GM10248 (cell line): ENCODE results near the gene LRRN4.

Experiments
- CTCF ChIA-PET: fragments of 300-600 bp; sonication (Branson Sonifier 250); formaldehyde crosslinking; extraction: SDS; loops from one replicate; lab custom pipeline; 2021; ENCODE audit warnings: antibody characterized with exemption; lab: Yijun Ruan, JAX
- POLR2A ChIA-PET: fragments of 350-650 bp; sonication (Branson Sonifier 250); formaldehyde crosslinking; extraction: SDS; loops from one replicate; lab custom pipeline; 2020; ENCODE audit warnings: antibody characterized with exemption; lab: Yijun Ruan, JAX
- DNase-seq: peaks from one replicate; pipeline ENCODE4 v3.0.0; 2012; ENCODE audit errors: extremely low spot score
- TF ChIP-seq, protein P1 (sequence below): IDR thresholded peaks from 2 replicates; pipeline ENCODE4 v1.5.1; 2012; ENCODE audit warnings: mild to moderate bottlenecking, low read depth; ENCODE audit errors: extremely low read depth, missing control alignments, control extremely low read depth

LRRN4 gene

DNA sequence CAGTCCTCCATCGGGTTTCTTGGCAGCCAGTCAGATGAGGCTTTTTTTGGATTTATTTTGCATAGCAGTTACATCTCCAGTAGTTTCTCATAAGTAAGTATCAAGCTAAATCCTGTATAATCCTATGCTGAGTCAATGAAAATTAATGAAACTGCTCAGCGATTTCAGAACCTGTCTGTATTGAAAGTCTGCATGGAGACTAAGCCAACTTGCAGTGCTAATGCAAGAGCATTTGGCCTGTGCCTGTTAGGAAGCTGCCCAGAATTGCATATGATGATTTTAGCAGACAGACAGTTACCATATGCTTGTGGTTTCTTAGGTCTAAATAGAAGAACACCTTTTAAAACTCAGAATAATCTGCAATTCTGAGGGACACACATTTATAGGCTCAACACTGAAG lies 25.2 kb upstream of the LRRN4 start:
- DNase-seq = no peak
- ChIA-PET POLR2A (no interaction called here), CTCF (interaction anchor here (0.8 to 8.1 kb wide), 5 partner anchors 12 to 550 kb away, joined by 3 to 99 read pairs (median 8); no protein-coding TSS in a partner anchor)
- TF ChIP-seq, protein P1, sequence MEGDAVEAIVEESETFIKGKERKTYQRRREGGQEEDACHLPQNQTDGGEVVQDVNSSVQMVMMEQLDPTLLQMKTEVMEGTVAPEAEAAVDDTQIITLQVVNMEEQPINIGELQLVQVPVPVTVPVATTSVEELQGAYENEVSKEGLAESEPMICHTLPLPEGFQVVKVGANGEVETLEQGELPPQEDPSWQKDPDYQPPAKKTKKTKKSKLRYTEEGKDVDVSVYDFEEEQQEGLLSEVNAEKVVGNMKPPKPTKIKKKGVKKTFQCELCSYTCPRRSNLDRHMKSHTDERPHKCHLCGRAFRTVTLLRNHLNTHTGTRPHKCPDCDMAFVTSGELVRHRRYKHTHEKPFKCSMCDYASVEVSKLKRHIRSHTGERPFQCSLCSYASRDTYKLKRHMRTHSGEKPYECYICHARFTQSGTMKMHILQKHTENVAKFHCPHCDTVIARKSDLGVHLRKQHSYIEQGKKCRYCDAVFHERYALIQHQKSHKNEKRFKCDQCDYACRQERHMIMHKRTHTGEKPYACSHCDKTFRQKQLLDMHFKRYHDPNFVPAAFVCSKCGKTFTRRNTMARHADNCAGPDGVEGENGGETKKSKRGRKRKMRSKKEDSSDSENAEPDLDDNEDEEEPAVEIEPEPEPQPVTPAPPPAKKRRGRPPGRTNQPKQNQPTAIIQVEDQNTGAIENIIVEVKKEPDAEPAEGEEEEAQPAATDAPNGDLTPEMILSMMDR = no peak

DNA sequence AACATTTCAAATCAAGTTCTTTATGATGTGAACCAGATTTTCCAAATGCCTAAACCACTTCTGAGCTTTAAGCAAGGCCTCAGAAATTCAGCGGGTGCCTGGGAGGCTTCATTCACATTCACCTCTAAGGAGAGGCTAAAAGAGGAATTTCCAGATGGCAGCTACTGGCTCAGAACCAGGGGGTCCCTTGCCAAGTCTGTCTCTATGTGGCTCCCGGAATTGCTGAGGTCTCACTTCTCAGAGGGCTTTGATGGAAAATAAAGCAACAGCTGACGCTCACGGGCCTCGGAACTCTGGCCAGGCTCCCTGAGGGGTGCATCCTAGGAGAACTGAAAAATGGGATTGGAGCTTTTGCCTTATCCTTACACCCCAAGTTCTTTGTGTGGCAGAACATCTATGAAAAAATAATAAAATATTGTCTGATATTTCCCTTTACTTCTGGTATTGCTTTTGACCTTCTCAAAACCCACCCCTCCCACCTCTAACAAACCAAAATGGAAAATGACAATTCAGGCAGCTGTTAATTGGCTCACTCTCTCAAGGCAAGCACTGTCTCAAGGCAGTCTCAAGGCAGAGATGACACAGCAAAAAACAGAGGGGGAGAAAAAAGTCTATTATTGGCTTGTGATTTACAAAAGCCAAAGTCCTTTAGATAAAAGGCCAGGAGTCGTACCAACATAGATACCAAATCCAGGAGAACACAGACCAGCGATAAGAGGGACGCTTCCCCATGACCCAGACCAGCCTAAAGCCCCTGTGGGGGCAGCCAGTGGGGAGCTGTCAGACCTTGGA lies 21.8 kb upstream of the LRRN4 start:
- POLR2A ChIA-PET = no interaction called here
- TF ChIP-seq, protein P1 = no peak
- CTCF ChIA-PET = interaction anchor here (1.0 to 8.1 kb wide), 5 partner anchors 8 to 547 kb away, joined by 3 to 99 read pairs (median 4); no protein-coding TSS in a partner anchor
- DNase-seq = no peak

DNA sequence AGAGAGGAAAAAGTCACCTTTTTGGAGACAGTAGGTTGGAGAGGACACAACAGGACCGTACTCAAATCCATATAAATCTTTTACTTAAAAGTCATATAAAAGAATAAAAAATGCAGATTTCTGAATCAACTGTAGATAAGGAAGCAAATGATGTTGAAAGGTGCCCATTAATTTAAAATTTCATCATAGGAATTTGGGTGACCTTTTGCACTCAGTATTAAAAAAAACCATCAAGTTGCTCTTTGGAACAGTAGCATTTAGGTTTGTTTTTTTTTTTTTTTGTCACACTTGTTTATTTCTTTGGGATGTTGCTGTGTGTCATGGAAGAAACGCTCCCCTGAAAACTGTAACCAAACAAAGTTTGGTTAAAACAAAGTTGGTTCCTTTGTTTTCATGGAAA lies 20.9 kb upstream of the LRRN4 start:
- CTCF ChIA-PET = interaction anchor here (1.0 to 8.1 kb wide), 4 partner anchors 9 to 546 kb away, joined by 3 to 99 read pairs (median 4); no protein-coding TSS in a partner anchor
- POLR2A ChIA-PET = no interaction called here
- TF ChIP-seq, protein P1 = no peak

DNA sequence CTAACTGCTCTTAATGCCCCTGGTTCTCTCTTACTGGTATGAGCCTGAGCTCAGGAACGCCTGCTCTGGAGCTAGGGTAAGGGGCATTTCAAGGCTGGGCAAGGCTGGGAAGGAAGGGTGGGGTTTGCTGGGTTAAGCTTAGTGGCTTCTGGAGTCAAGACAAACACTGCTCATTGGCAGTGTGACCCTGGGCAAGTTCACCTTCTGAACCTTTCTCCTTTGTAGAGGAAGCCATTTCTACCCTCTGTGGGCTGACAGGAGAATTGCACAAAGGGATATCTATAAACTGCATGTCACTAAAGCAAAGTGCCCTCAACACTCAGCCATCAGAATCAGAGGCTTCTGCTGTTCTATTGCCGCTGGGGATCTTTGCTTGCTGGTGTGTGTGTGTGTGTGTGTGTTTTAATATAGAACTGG lies 20.3 kb upstream of the LRRN4 start:
- TF ChIP-seq, protein P1 = peak; percentile 15
- CTCF ChIA-PET = interaction anchor here (0.8 to 8.1 kb wide), 4 partner anchors 9 to 546 kb away, joined by 3 to 99 read pairs (median 5); no protein-coding TSS in a partner anchor
- POLR2A ChIA-PET = no interaction called here
- no peak for DNase-seq

More for the DNA sequence above, 20.9 kb upstream of the LRRN4 start:
- DNase-seq = no peak

DNA sequence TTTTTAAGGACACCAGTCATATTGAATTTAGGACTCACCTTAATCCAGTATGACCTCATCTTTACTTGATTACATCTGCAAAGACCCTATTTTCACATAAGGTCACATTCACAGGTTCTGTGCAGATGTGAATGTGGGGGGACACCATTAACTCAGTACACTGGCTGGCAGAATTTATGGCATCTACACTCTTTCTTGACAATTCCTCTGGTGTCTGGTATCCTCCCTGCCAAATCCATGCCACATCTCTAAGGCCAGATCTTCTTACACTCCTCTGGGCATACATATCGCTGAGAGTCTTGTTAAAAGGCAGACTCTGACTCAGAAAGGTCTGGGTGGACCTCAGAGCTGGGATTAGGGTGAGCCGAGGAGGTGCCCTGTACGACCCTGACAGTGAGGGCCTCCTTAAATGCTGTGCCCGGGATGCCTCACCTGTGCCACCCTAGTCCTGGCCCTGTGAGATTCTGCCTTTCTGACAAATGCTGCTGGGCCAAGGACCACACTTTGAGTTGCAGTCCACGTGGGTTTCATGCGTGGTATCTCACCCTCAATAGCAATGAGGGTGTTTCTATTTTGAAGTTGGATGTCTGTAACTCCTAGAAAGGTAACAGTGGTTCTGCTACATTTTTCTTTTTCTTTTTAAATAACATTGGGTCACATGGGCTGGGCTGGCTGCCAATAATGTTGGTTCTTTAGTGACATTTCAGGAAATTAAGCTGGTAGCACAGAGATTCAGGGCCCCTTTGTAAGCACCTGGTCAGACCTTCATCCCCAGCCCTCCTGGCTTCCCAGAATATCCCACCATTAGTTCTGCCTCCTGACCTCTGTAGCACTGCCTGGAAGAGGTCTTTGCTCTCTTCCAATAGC lies 17.2 kb upstream of the LRRN4 start:
- DNase-seq = no peak
- TF ChIP-seq, protein P1 = no peak
- CTCF ChIA-PET = interaction anchor here (1.1 kb wide), 1 partner anchor 542 kb away, joined by 4 read pairs; no protein-coding TSS in a partner anchor
- POLR2A ChIA-PET = no interaction called here

DNA sequence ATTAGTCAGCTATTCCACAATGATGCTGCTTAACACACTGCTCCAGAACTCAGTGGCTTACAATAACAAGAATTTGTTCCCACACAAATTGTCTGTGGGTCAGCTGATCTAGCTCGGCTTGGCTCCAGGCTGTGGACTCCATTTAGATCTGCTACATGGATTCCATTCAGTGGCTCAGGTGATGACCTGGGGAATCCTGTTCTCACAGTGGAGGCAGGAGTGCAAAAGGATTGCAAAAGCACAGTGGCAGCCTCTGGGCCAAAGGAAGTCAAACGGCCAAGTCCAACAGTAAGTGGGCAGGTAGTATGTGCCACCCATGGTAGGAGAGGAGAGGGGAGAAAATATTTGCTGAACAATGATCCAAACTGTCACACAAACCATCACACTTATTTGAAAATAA lies 15.8 kb upstream of the LRRN4 start:
- no peak for DNase-seq
- TF ChIP-seq, protein P1 = no peak
- POLR2A ChIA-PET = no interaction called here
- CTCF ChIA-PET = interaction anchor here (3.2 kb wide), 1 partner anchor 540 kb away, joined by 11 read pairs; no protein-coding TSS in a partner anchor
